CD4-positive, alpha-beta T cell treated with Interleukin-15 for 4 hours (primary cell): ENCODE results near the gene THSD7A.

Experiments
- DNase-seq: peaks from one replicate; pipeline ENCODE4 v3.0.0-alpha.2; 2020; ENCODE audit warnings: low spot score

Gene THSD7A

GRCh38 chr7:11810043-11810625, 21.9 kb downstream of the THSD7A start:
- no peak for DNase-seq

- no peak for DNase-seq
Measured at GRCh38 chr7:11807000-11807399, 25.0 kb downstream of the THSD7A start.

- DNase-seq: no peak
Measured at GRCh38 chr7:11804621-11805020, 27.4 kb downstream of the THSD7A start.

GRCh38 chr7:11795231-11795630, 36.8 kb downstream of the THSD7A start:
- DNase-seq: no peak

- no peak for DNase-seq
Measured at GRCh38 chr7:11792166-11792565, 39.8 kb downstream of the THSD7A start.

- DNase-seq: no peak
Measured at GRCh38 chr7:11788568-11788967, 43.4 kb downstream of the THSD7A start.

- DNase-seq: no peak
Measured at GRCh38 chr7:11787534-11787933, 44.5 kb downstream of the THSD7A start.

- no peak for DNase-seq
Measured at GRCh38 chr7:11786186-11786585, 45.8 kb downstream of the THSD7A start.

- no peak for DNase-seq
Measured at GRCh38 chr7:11784769-11785536, 47.0 kb downstream of the THSD7A start.

GRCh38 chr7:11779864-11780674, 51.9 kb downstream of the THSD7A start:
- DNase-seq: no peak

- DNase-seq: no peak
Measured at GRCh38 chr7:11776039-11776438, 56.0 kb downstream of the THSD7A start.

GRCh38 chr7:11775401-11775800, 56.6 kb downstream of the THSD7A start:
- no peak for DNase-seq

- no peak for DNase-seq
Measured at GRCh38 chr7:11768263-11768662, 63.7 kb downstream of the THSD7A start.

- no peak for DNase-seq
Measured at GRCh38 chr7:11767148-11767547, 64.8 kb downstream of the THSD7A start.

- DNase-seq: no peak
Measured at GRCh38 chr7:11760372-11760771, 71.6 kb downstream of the THSD7A start.

GRCh38 chr7:11758627-11759111, 73.3 kb downstream of the THSD7A start:
- no peak for DNase-seq

GRCh38 chr7:11757153-11757552, 74.8 kb downstream of the THSD7A start:
- no peak for DNase-seq

- no peak for DNase-seq
Measured at GRCh38 chr7:11754933-11755332, 77.1 kb downstream of the THSD7A start.

- no peak for DNase-seq
Measured at GRCh38 chr7:11754123-11754522, 77.9 kb downstream of the THSD7A start.

- no peak for DNase-seq
Measured at GRCh38 chr7:11753433-11753832, 78.6 kb downstream of the THSD7A start.

GRCh38 chr7:11751807-11752389, 80.1 kb downstream of the THSD7A start:
- DNase-seq: no peak

- DNase-seq: no peak
Measured at GRCh38 chr7:11751315-11751714, 80.7 kb downstream of the THSD7A start.
